H1 (cell line): ENCODE data around the gene NACAD. TPM values are rescaled to one million over a fixed set of nuclear protein-coding genes. Genes with fewer than 3 reads are reported as not detected.

Source experiments
- CHD7 ChIP-seq: fragments of 300-600 bp; sonication (generic); IDR thresholded peaks from 2 replicates; pipeline ENCODE4 v1.7.1; 2012; ENCODE audit warnings: low read length, moderate library complexity, mild to moderate bottlenecking, inconsistent platforms; ENCODE audit not compliant: insufficient replicate concordance
- polyA plus RNA-seq, 7 experiments: library from polyadenylated mRNA; depleted of rRNA in 3 of 7; stranded (reverse) in 5 of 7; unstranded in 2 of 7; fragments of >200 nt in 5 of 7; fragments of 200-250 nt in 2 of 7; gene quantifications; 1 replicate in 5 of 7; 2 replicates in 1 of 7; 4 replicates in 1 of 7; pipeline versions ENCODE4 v1.2.1 to v1.2.3, GENCODE V29; 2011 to 2013; ENCODE audit warnings: missing spikeins in 2 of 7, mixed read lengths in 2 of 7
- total RNA-seq: library from RNA; stranded (reverse); fragmentation: NEBNext Ultra II Directional; extraction: Animal tissue kit (Norgen Biotek cat#: 25700); gene quantifications from 2 replicates; pipeline ENCODE4 v1.2.1, GENCODE V29; 2021

Gene NACAD
- total and polyA plus RNA-seq, 2 of the 8 experiments (the other 6 are each of a cell fraction or from before 2014, with no cell fraction given), result 1.3 to 6.0 TPM

DNA sequence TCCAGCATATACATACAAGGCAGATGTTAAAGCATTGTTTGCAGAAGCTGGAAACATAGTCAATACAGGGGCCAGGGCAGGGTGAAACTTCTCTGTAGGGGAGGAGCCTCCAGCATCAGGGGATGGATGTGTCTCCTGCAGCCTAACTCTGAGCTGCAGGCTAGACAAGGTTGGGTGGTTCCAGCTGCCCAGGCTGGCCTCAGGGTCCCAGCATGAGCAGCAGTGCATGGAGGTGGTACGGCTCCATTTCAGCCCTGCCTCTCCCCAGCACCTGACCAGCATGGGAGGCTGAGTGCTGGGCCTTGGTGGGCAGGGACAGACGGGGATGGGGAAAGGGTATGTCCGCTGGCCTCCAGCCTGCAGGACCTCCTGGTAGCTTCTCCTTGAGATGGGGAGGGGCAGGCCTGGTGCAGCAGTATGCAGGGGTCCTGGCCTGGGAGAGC lies 30.1 kb upstream of the NACAD start (continued):
- no peak for TF ChIP-seq CHD7
